LoVo (cell line): ENCODE results near the gene SBK1.
"Not testable (repeated sequence)": the region's sequence is repeated elsewhere in the genome, so short reads cannot be mapped to it uniquely, and the experiment has no call there.

Experiments used
- DNase-seq: peaks from one replicate; pipeline ENCODE4 v3.0.0-alpha.2; 2016; ENCODE audit warnings: low spot score

Gene SBK1

GRCh38 chr16:28335678-28336077 is 43.4 kb downstream of the SBK1 start:
- not testable (repeated sequence) for DNase-seq

DNA sequence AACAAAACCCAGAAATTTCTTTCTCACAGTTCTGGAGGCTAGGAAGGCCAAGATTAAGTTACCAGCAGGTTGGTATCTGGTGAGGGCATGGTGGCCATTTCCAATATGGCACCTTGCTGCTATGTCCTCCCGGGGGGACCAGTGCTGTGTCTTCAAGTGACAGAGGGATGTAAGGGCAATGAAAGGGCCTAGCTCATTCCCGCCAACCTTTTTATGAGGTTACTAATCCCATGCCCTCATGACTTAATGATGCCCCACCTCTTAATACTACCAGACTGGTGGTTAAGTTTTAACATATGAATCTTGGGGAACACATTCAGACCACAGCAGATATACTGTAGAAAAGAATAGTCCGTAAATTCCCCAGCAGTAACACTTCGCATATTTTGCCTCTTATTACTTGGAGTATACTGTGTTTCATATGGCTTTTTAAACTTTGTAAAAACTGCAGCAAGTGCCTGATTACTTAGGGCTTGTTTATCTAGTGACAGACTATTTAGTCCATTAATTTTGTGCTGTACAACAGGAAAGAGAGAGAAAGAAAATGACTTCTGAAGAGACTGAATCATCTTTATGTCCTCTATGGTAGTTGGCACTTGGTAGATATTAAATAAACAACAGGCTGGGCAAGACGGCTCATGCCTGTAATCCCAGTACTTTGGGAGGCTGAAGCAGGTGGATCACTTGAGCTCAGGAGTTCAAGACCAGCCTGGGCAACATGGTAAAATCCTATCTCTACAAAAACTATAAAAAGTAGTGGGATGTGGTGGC is 44.8 kb downstream of the SBK1 start:
- DNase-seq = not testable (repeated sequence)

DNA sequence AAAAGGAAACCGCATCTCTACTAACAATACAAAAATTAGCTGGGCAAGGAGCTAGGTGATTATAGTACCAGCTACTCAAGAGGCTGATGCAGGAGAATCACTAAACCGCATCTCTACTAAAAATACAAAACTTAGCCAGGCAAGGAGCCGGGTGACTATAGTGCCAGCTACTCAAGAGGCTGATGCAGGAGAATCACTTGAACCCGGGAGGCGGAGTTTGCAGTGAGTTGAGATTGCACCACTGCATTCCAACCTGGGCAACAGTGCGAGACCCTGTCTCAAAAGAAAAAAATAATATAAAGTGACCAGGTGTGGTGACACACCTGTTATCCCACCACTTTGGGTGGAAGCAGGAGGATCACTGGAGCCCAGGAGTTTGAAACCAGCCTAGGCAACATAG is 45.9 kb downstream of the SBK1 start:
- not testable (repeated sequence) for DNase-seq

GRCh38 chr16:28362600-28362999 is 70.3 kb downstream of the SBK1 start:
- DNase-seq = not testable (repeated sequence)

DNA sequence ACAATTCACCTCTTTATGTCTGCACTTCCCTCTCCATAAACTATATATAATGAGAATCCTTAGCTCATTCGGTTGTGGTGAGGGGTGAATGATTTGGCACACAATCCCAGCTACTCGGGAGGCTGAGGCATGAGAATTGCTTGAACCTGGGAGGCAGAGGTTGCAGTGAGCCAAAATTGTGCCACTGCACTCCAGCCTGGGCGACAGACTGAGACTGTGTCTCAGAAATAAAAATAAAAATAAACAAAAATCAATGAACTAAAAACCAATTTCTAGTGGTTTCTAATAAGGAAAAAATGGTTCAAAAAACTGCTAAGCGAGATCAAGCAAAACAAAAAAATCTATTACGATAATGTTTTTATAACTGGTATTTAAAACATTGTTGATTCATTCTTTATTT is 71.1 kb downstream of the SBK1 start, which contains the start of gene NPIPB6:
Gene NPIPB6, minus strand, starts transcription at position 101 of the 400 bp plus-strand sequence. CDS start 686 bp downstream, outside the sequence.
- not testable (repeated sequence) for DNase-seq

- not testable (repeated sequence) for DNase-seq
Measured at GRCh38 chr16:28364268-28365173, 72.2 kb downstream of the SBK1 start.

GRCh38 chr16:28367926-28368325 is 75.6 kb downstream of the SBK1 start:
- DNase-seq = not testable (repeated sequence)
